Activated CD8-positive, alpha-beta T cell treated with anti-CD3 and anti-CD28 coated beads, Interleukin-2, amount 10 ng/mL, durations not matched to agents 7 days and 5 days (primary cell): ENCODE measurements around the gene CHST15. TPM values are rescaled to one million over a fixed set of nuclear protein-coding genes. Genes with fewer than 3 reads are reported as not detected.

Experiments
- ATAC-seq: fragments of 150-1000 bp; cut with Tn5 transposase; one replicate; pipeline ENCODE4 v1.10.0; 2021; ENCODE audit warnings: moderate library complexity
- CTCF ChIA-PET: fragments of 350-600 bp; sonication (Branson Sonifier 250); formaldehyde crosslinking; loops from one replicate; lab custom pipeline; 2021; ENCODE audit warnings: antibody characterized with exemption; lab: Charles Lee
- POLR2A ChIA-PET: fragments of 350-600 bp; sonication (Branson Sonifier 250); formaldehyde crosslinking; loops from one replicate; lab custom pipeline; 2021; ENCODE audit warnings: antibody characterized with exemption; lab: Charles Lee
- DNase-seq: peaks from one replicate; pipeline ENCODE4 v3.0.0-alpha.2; 2020
- H3K27ac Mint-ChIP-seq: one replicate; pipeline ENCODE4 v1.8.0; 2021; ENCODE audit warnings: mild to moderate bottlenecking, mixed read lengths
- H3K27me3 Mint-ChIP-seq: one replicate; pipeline ENCODE4 v1.8.0; 2021; ENCODE audit warnings: low read depth, mixed read lengths
- H3K36me3 Mint-ChIP-seq: one replicate; pipeline ENCODE4 v1.8.0; 2021; ENCODE audit warnings: low read depth, mixed read lengths
- H3K4me1 Mint-ChIP-seq: one replicate; pipeline ENCODE4 v1.8.0; 2021; ENCODE audit warnings: low read depth, mixed read lengths
- H3K4me3 Mint-ChIP-seq: one replicate; pipeline ENCODE4 v1.8.0; 2021; ENCODE audit warnings: mild to moderate bottlenecking, mixed read lengths
- H3K9me3 Mint-ChIP-seq: one replicate; pipeline ENCODE4 v1.8.0; 2022; ENCODE audit warnings: mixed read lengths; ENCODE audit not compliant: insufficient read depth
- total RNA-seq, 2 experiments: library from RNA; stranded (reverse); gene quantifications; one replicate each; pipeline ENCODE4 v1.2.3, GENCODE V29; 2021

The CHST15 gene
- total RNA-seq: not detected

- ATAC-seq: peak; percentile 44
- Mint-ChIP-seq H3K36me3 (peaks cover 4% of the 10 kb centered on the region), H3K4me1 (peaks cover 1% of the 10 kb centered on the region), H3K27ac (no peak within 1 kb of the TSS), H3K27me3 (peaks cover 53% of the 10 kb centered on the region), H3K4me3 (peak within 1 kb of the TSS; percentile 40), H3K9me3 (no peaks in the 10 kb centered on the region)
- POLR2A ChIA-PET: no interaction called here
- no peak for DNase-seq
- CTCF ChIA-PET: interaction anchor here (1.2 kb wide), 1 partner anchor 59 kb away, joined by 3 read pairs; no protein-coding TSS in a partner anchor
These were observed at the start of gene CHST15 for GRCh38 chr10:124092860-124093773. TSS of gene CHST15 (minus strand) at chr10:124093598. CDS start at chr10:124046212, 47,386 bp downstream.

- Mint-ChIP-seq H3K4me1 (peaks cover 4% of the 10 kb centered on the region), H3K4me3 (no peak overlapping the region), H3K27me3 (peaks cover 8% of the 10 kb centered on the region), H3K27ac (no peak overlapping the region), H3K36me3 (no peaks in the 10 kb centered on the region), H3K9me3 (no peaks in the 10 kb centered on the region)
- ChIA-PET CTCF (no interaction called here), POLR2A (no interaction called here)
- no peak for ATAC-seq
- DNase-seq: no peak
These were observed 49.6 kb upstream of the CHST15 start for GRCh38 chr10:124142960-124143359.

- CTCF ChIA-PET: no interaction called here
- DNase-seq (no peak), ATAC-seq (no peak)
- Mint-ChIP-seq H3K27ac (no peak overlapping the region), H3K9me3 (no peaks in the 10 kb centered on the region), H3K27me3 (peaks cover 9% of the 10 kb centered on the region), H3K4me1 (peaks cover 4% of the 10 kb centered on the region), H3K36me3 (no peaks in the 10 kb centered on the region), H3K4me3 (no peak overlapping the region)
- POLR2A ChIA-PET: no interaction called here
These were observed 48.8 kb upstream of the CHST15 start for GRCh38 chr10:124142006-124142739.

- no peak overlapping the region for H3K27ac Mint-ChIP-seq
- DNase-seq: no peak
- no peaks in the 10 kb centered on the region for H3K9me3 Mint-ChIP-seq
- no peaks in the 10 kb centered on the region for H3K36me3 Mint-ChIP-seq
- H3K4me3 Mint-ChIP-seq: no peak overlapping the region
- ChIA-PET POLR2A (no interaction called here), CTCF (no interaction called here)
- H3K27me3 Mint-ChIP-seq: peaks cover 10% of the 10 kb centered on the region
- no peaks in the 10 kb centered on the region for H3K4me1 Mint-ChIP-seq
- ATAC-seq: no peak
These were observed 45.5 kb upstream of the CHST15 start for GRCh38 chr10:124138883-124139348.

GRCh38 chr10:124138195-124138882 lies 44.9 kb upstream of the CHST15 start:
- no peaks in the 10 kb centered on the region for H3K9me3 Mint-ChIP-seq
- ChIA-PET CTCF (no interaction called here), POLR2A (no interaction called here)
- H3K27me3 Mint-ChIP-seq: peaks cover 10% of the 10 kb centered on the region
- no peaks in the 10 kb centered on the region for H3K36me3 Mint-ChIP-seq
- no peak for ATAC-seq
- H3K4me3 Mint-ChIP-seq: no peak overlapping the region
- DNase-seq: no peak
- H3K4me1 Mint-ChIP-seq: no peaks in the 10 kb centered on the region
- H3K27ac Mint-ChIP-seq: no peak overlapping the region

GRCh38 chr10:124134251-124134893 lies 41.0 kb upstream of the CHST15 start:
- Mint-ChIP-seq H3K36me3 (no peaks in the 10 kb centered on the region), H3K4me3 (no peak overlapping the region), H3K27me3 (peaks cover 6% of the 10 kb centered on the region), H3K4me1 (no peaks in the 10 kb centered on the region), H3K27ac (no peak overlapping the region), H3K9me3 (no peaks in the 10 kb centered on the region)
- ChIA-PET CTCF (interaction anchor here (0.6 kb wide), 1 partner anchor 9 kb away, joined by 3 read pairs; no protein-coding TSS in a partner anchor), POLR2A (no interaction called here)
- ATAC-seq (no peak), DNase-seq (no peak)

GRCh38 chr10:124132876-124133275 lies 39.5 kb upstream of the CHST15 start:
- Mint-ChIP-seq H3K36me3 (no peaks in the 10 kb centered on the region), H3K4me1 (no peaks in the 10 kb centered on the region), H3K4me3 (no peak overlapping the region), H3K27me3 (peaks cover 3% of the 10 kb centered on the region), H3K9me3 (no peaks in the 10 kb centered on the region), H3K27ac (no peak overlapping the region)
- CTCF ChIA-PET: no interaction called here
- ATAC-seq (no peak), DNase-seq (no peak)
- POLR2A ChIA-PET: no interaction called here

- Mint-ChIP-seq H3K27ac (no peak overlapping the region), H3K4me1 (no peaks in the 10 kb centered on the region), H3K36me3 (no peaks in the 10 kb centered on the region), H3K4me3 (no peak overlapping the region), H3K9me3 (no peaks in the 10 kb centered on the region), H3K27me3 (peaks cover 3% of the 10 kb centered on the region)
- ChIA-PET POLR2A (no interaction called here), CTCF (no interaction called here)
- DNase-seq: no peak
- ATAC-seq: no peak
These were observed 38.9 kb upstream of the CHST15 start for GRCh38 chr10:124132306-124132705.

GRCh38 chr10:124131172-124131571 lies 37.8 kb upstream of the CHST15 start:
- ChIA-PET CTCF (no interaction called here), POLR2A (no interaction called here)
- Mint-ChIP-seq H3K36me3 (no peaks in the 10 kb centered on the region), H3K9me3 (no peaks in the 10 kb centered on the region), H3K27me3 (no peaks in the 10 kb centered on the region), H3K4me3 (no peak overlapping the region), H3K27ac (no peak overlapping the region), H3K4me1 (no peaks in the 10 kb centered on the region)
- DNase-seq (no peak), ATAC-seq (no peak)

- Mint-ChIP-seq H3K27me3 (no peaks in the 10 kb centered on the region), H3K4me3 (no peak overlapping the region), H3K27ac (no peak overlapping the region), H3K4me1 (no peaks in the 10 kb centered on the region), H3K9me3 (no peaks in the 10 kb centered on the region), H3K36me3 (no peaks in the 10 kb centered on the region)
- no peak for ATAC-seq
- no peak for DNase-seq
- POLR2A ChIA-PET: no interaction called here
- CTCF ChIA-PET: no interaction called here
These were observed 37.0 kb upstream of the CHST15 start for GRCh38 chr10:124130198-124130900.

GRCh38 chr10:124129471-124129870 lies 36.1 kb upstream of the CHST15 start:
- Mint-ChIP-seq H3K27ac (no peak overlapping the region), H3K36me3 (no peaks in the 10 kb centered on the region), H3K4me3 (no peak overlapping the region), H3K9me3 (no peaks in the 10 kb centered on the region), H3K27me3 (no peaks in the 10 kb centered on the region), H3K4me1 (no peaks in the 10 kb centered on the region)
- DNase-seq: no peak
- ChIA-PET CTCF (no interaction called here), POLR2A (no interaction called here)
- ATAC-seq: no peak
